Measurements from ENCODE around the gene DCLRE1C. TPM values are rescaled to one million over a fixed set of nuclear protein-coding genes. Genes with fewer than 3 reads are reported as not detected.

Gene DCLRE1C
- total RNA-seq, 4 donors from 2014 or later = 13.0 to 114 (median 17.2) TPM

DNA sequence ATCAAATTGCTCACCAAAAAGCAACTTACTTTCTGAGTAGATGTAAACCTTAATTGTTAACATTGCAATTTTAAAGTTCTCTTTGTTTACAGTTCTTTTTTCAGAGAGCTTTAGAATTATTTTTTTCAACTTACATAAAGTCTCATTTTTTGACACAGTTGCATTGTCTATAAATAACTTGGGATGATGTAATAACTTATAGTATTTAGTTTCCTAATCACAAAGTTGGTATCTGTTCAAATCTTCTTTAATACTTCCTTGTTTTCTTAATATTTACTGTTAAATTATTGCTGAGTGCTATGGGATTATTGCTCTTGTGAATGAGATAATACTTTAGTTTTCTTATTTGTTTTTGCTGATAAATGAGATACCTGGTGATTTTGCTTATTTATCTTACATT, 94.1 kb downstream of the DCLRE1C start:
- TF ChIP-seq, protein P1, sequence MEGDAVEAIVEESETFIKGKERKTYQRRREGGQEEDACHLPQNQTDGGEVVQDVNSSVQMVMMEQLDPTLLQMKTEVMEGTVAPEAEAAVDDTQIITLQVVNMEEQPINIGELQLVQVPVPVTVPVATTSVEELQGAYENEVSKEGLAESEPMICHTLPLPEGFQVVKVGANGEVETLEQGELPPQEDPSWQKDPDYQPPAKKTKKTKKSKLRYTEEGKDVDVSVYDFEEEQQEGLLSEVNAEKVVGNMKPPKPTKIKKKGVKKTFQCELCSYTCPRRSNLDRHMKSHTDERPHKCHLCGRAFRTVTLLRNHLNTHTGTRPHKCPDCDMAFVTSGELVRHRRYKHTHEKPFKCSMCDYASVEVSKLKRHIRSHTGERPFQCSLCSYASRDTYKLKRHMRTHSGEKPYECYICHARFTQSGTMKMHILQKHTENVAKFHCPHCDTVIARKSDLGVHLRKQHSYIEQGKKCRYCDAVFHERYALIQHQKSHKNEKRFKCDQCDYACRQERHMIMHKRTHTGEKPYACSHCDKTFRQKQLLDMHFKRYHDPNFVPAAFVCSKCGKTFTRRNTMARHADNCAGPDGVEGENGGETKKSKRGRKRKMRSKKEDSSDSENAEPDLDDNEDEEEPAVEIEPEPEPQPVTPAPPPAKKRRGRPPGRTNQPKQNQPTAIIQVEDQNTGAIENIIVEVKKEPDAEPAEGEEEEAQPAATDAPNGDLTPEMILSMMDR (IDR thresholded peaks at IDR 0.05; ENCODE audit: low read depth) = no peak

DNA sequence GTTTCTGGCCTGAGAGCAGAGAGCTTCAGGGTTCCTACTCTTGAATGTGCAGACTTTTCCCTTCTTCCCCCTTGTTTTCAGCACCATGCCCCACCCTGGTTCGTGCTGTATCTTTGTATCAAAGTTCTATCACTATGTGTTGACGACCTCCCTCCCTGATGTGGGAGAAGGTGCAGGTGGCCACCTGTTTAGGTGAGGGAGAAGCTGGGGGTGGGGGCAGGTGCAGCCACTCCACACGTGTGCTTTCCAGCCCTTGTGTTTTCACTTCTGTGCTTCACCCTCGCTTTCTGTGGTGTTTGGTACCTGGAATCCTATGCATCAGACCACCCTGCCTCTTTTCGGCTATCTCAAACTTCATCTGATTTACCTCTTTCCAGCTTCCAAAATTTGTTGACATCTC, 94.9 kb downstream of the DCLRE1C start:
- TF ChIP-seq, protein P1 (IDR thresholded peaks at IDR 0.05; ENCODE audit: low read depth) = no peak

DNA sequence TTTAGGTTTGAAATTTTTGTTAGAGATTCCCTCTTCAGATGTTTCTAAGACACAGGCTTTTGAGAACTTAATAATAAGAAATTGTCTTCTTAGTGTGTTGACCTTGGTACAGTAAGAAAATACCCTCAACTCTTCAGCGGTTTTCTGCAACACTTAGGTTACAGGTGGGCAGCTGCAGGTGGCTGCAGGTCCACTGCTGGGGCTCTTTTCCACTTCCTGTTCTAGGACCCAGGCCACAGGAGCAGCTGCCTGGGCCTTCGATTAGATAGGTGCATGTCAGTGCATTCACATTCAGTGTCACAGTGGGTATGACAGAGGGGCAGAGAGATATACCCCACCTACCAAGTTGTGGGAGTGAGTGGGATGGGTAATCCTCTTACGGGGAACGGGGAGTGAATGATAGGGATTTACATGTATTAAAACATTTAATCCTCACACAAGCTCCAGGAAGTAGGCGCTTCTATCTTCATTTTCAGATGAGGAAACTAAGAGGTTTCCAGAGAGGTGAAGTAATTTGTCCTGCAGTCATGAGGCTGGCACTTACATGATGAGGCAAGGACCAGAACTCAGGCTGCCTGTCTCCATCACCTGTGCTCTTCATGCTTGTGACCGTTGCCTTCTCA, 95.4 kb downstream of the DCLRE1C start:
- TF ChIP-seq, protein P1 (IDR thresholded peaks at IDR 0.05; ENCODE audit: low read depth) = no peak

DNA sequence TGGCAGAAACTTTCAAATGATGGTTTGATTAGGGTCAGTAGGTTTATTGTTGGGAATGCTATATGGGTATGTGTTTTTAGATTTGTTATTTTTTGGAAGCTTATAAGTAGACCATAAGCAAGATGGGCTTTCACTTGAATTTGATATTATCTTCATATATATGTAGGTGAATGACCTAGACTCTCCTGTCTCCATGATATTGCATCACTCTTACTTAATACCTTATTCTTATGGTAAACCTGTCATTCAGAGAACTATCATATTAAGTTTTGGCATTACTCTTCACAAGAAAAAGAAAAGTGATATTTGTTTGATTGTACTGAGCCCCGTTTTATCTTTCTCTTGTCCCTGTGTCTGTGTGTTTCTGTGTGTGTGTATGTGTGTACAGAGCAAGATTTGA, 98.4 kb downstream of the DCLRE1C start:
- TF ChIP-seq, protein P1 (IDR thresholded peaks at IDR 0.05; ENCODE audit: low read depth) = no peak

DNA sequence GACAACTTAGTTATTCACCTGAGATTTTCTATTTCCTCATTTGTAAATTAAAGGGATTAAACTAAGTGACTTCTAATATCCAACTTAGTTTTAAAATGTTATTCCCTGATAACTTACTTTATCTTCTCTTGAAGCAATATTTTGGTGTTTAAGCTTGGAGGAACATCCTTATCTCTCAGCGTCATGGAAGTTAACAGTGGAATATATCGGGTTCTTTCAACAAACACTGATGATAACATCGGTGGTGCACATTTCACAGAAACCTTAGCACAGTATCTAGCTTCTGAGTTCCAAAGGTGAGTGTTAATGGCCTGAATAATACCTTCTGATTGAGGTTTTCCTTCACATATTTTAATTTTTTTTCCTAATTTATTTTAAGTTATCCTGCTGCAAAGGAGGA, 101.7 kb downstream of the DCLRE1C start:
- TF ChIP-seq, protein P1 (IDR thresholded peaks at IDR 0.05; ENCODE audit: low read depth) = no peak

Other genes with a start within 250 kb of the DCLRE1C start
- gene FAM107B, start 179.2 kb downstream of the DCLRE1C start, total RNA-seq = 10 to 100 TPM; 31.5 to 59.0 (median 39.3) TPM
- gene CDNF, start 116.1 kb downstream of the DCLRE1C start, total RNA-seq = 1 to 10 TPM; 2.0 to 6.8 (median 2.7) TPM
- gene HSPA14, start 115.8 kb downstream of the DCLRE1C start, total RNA-seq = 10 to 100 TPM; 10.5 to 13.4 (median 12.7) TPM
- gene MSANTD7, start 115.8 kb downstream of the DCLRE1C start, total RNA-seq = 10 to 100 TPM in 1 of 4 donors, 1 to 10 TPM in 3; 6.5 to 13.5 (median 7.8) TPM
- gene SUV39H2, start 75.2 kb downstream of the DCLRE1C start, total RNA-seq = 10 to 100 TPM in 1 of 4 donors, 1 to 10 TPM in 3; 3.1 to 11.3 (median 3.6) TPM
- gene MEIG1, start 5.3 kb upstream of the DCLRE1C start, total RNA-seq = not detected
- 1 to 10 TPM in 1 of 4 donors, under 1 TPM in 2, not detected in 1; 0.38 to 1.3 (median 0.51) TPM for gene OLAH, start 89.8 kb upstream of the DCLRE1C start, total RNA-seq
- 1 to 10 TPM in 1 of 4 donors, under 1 TPM in 2, not detected in 1; 0.75 to 1.8 (median 0.85) TPM for gene ACBD7, start 134.7 kb upstream of the DCLRE1C start, total RNA-seq
- gene RPP38, start 143.3 kb upstream of the DCLRE1C start, total RNA-seq = 10 to 100 TPM in 3 of 4 donors, 1 to 10 TPM in 1; 7.5 to 10.6 (median 10.3) TPM
- 100 to 1,000 TPM in 1 of 4 donors, 10 to 100 TPM in 3; 57.5 to 102 (median 76.6) TPM for gene NMT2, start 214.6 kb upstream of the DCLRE1C start, total RNA-seq

Measured in subcutaneous adipose tissue (tissue), 4 donors.